ENCODE results near the gene ARL9. TPM values are rescaled to one million over a fixed set of nuclear protein-coding genes. Genes with fewer than 3 reads are reported as not detected.

ARL9 gene
- total RNA-seq, 1 experiment from 2014 or later: not detected

- Histone ChIP-seq H2BK12ac (ENCODE audit: insufficient read length, low read depth, low read length) (no peak overlapping the region), H2BK120ac (ENCODE audit: low read depth, low read length, poor library complexity, severe bottlenecking) (no peak overlapping the region), H3K27me3 (ENCODE audit: insufficient read depth, low read length) (no peaks in the 10 kb centered on the region), H2BK15ac (ENCODE audit: low read depth, low read length) (no peak overlapping the region), H2AFZ (ENCODE audit: low read length) (no peak overlapping the region), H3K18ac (ENCODE audit: insufficient read length, low read depth, low read length) (no peak overlapping the region), H3K23ac (ENCODE audit: insufficient read length, low read depth, low read length) (no peak overlapping the region), H3K79me2 (ENCODE audit: insufficient read depth, low read length) (no peaks in the 10 kb centered on the region), H3K56ac (ENCODE audit: insufficient read length, low read depth, low read length) (no peak overlapping the region), H3K9me3 (ENCODE audit: control insufficient read depth, low read depth, low read length) (no peaks in the 10 kb centered on the region), H2AK5ac (ENCODE audit: insufficient read length, low read length) (no peak overlapping the region), H3K4me1 (ENCODE audit: insufficient read depth, low read length) (no peaks in the 10 kb centered on the region), H3K4me2 (ENCODE audit: insufficient read depth, insufficient read length, low read length) (no peak overlapping the region), H2BK5ac (ENCODE audit: insufficient read length, low read length) (no peak overlapping the region), H4K20me1 (ENCODE audit: control insufficient read depth, insufficient read depth, insufficient read length) (no peaks in the 10 kb centered on the region), H4K91ac (ENCODE audit: insufficient read length, low read depth, low read length) (no peak overlapping the region), H4K8ac (replicated peaks; ENCODE audit: insufficient read length, low read depth, low read length) (no peak overlapping the region), H3K4ac (ENCODE audit: low read depth, low read length) (no peak overlapping the region), H3T11ph (ENCODE audit: low read length) (no peak overlapping the region), H3K23me2 (ENCODE audit: insufficient read length, low read depth, low read length, poor library complexity, severe bottlenecking) (no peaks in the 10 kb centered on the region), H3K14ac (ENCODE audit: insufficient read depth, low read length) (no peak overlapping the region), H3K79me1 (ENCODE audit: insufficient read depth, low read depth, low read length, poor library complexity, severe bottlenecking) (no peaks in the 10 kb centered on the region), H4K5ac (ENCODE audit: insufficient read length, low read depth, low read length) (no peak overlapping the region), H3K9ac (ENCODE audit: extremely low read depth, insufficient read length, low read length) (no peak overlapping the region), H3K27ac (ENCODE audit: insufficient read length, low read depth, low read length) (no peak overlapping the region), H2BK20ac (ENCODE audit: low read depth, low read length, poor library complexity, severe bottlenecking) (no peak overlapping the region)
- no peak overlapping the region for H3K4me3 Mint-ChIP-seq
- WGBS (ENCODE audit: extremely low coverage, insufficient read length, low lambda C conversion rate): no CpG with 5 or more reads among the region's 3 CpGs
- no peak for TF ChIP-seq CTCF (conservative IDR thresholded peaks at IDR 0.05)
- H3K27ac Mint-ChIP-seq: no peak overlapping the region
- peaks cover 21 to 76% (median 67%) of the 10 kb centered on the region in 3 experiments; a peak in 6 of 7 replicates for H3K36me3 Mint-ChIP-seq (ENCODE audit: insufficient read depth in 1 of 3, low read depth in 3 of 3)
- no peaks in the 10 kb centered on the region for H3K4me1 Mint-ChIP-seq
- H3K9me3 Mint-ChIP-seq: no peaks in the 10 kb centered on the region
- no peak for DNase-seq
- H3K27me3 Mint-ChIP-seq (ENCODE audit: low read depth): no peaks in the 10 kb centered on the region
Observed at GRCh38 chr4:56480691-56481090, 24.9 kb upstream of the ARL9 start.

Measured in H9 (cell line).